NCI-H1105 (cell line): ENCODE measurements around the gene ACOT9.
"Not testable (repeated sequence)": the region's sequence is repeated elsewhere in the genome, so short reads cannot be mapped to it uniquely, and the experiment has no call there.

Source experiments
- DNase-seq: peaks from one replicate; lab custom pipeline; 2025; lab: John Stamatoyannopoulos, UW

ACOT9 gene, protein sequence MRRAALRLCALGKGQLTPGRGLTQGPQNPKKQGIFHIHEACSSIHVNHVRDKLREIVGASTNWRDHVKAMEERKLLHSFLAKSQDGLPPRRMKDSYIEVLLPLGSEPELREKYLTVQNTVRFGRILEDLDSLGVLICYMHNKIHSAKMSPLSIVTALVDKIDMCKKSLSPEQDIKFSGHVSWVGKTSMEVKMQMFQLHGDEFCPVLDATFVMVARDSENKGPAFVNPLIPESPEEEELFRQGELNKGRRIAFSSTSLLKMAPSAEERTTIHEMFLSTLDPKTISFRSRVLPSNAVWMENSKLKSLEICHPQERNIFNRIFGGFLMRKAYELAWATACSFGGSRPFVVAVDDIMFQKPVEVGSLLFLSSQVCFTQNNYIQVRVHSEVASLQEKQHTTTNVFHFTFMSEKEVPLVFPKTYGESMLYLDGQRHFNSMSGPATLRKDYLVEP

DNA sequence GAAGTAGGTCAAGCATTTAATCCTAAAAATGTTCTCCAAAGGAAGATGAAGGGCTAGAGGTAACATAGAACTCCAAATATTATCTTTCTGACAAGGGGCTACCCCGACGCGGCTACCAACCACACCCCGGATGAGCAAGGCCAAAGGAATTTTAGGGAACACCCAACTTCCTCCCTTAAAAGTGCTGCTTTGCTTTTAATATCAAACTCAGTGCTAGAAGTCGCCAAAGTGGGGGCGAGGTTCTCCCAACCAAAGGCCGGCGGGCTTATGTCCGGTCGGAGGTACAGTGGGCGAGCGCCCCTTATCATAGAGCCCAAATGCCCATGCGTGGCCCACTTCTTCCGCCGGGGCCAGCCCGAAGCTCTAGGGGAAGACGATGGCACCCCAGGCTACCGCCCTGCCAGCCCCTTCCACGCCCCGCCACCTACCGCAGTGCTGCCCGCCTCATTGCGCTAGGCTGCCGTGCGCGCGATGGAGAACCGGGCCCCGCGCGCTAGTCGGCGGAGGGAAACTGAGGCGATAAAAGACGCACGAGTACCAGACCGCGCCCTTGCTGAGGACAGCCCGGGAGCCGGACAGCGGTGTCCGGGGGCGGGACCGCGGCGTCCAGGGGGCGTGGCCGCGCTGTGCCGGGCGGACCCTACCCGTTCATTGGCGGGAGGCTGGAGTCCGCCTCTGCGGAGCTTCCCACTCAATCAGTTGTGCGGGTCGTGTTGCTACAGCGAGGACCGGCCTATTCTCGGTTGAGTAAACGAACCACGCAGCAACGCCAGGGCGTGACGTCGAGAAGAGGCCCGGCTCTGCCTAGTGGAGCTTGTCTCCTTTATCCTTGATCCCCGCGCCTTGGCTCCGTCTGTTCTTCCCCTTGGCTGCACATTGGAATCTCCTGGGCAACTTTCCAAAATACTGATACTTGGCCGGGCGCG is at the start of gene ACOT9:
TSS of gene ACOT9 (minus strand) at position 580 of the 926 bp plus-strand sequence. CDS start at position 448, 132 bp downstream.
- peak; percentile 0 for DNase-seq

DNA sequence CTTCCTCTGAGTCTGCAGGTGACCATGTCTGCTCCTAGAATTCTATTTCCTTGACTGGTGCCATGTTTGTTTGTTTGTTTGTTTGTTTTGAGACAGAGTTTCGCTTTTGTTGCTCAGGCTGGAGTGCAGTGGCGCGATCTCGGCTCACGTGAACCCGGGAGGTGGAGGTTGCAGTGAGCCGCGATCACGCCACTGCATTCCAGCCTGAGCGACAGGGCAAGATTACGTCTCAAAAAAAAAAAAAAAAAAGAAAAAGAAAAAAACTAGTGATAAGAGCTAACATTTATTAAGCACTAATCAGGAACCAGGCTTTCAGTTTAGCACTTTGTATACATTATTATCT is 47.0 kb upstream of the ACOT9 start:
- DNase-seq = no peak

DNA sequence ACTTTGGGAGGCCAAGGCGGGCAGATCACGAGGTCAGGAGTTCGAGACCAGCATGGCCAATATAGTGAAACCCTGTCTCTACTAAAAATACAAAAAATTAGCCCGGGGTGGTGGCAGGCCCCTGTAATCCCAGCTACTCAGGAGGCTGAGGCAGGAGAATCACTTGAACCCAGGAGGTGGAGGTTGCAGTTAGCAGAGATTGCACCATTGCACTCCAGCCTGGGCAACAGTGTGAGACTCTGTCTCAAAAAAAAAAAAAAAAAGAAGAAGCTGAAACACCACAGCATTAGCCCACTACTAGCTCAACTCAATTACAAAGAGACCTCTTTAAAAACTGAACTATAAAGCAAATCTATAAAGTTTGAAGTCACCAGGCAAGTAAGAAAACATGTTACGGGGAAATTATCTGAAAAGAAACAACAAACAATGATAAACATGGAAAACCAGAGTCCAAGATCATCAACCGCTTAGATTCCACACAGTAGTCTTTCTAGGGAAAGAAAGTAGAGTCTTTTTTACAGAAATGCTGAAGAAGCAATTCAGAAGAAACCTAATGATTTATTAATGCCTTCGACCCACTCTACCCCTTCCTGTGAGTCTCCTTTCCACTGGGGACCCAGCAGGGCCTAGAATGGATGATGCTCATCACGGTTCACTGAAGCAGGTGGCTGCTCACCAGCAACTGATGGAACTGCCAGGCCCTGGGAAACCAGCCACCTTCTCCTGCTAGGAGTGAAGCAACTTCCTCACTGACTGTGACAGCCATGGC is 46.5 kb upstream of the ACOT9 start:
- DNase-seq = no peak

DNA sequence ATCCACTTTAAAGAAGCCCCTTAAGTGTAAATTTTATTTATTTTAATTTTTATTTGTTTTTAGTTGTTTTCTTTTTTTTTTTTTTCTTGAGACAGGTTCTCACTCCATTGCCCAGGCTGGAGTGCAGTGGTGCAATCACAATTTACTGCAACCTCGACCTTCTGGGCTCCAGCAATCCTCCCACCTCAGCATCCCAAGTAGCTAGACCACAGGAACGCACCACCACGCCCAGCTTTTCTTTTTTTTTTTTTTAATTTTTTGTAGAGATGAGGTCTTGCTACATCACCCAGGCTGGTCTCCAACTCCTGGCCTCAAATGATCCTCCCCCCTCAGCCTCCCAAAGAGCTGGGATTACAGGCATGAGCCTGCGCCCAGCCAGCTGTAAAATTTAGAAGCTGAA is 45.9 kb upstream of the ACOT9 start:
- DNase-seq = no peak

DNA sequence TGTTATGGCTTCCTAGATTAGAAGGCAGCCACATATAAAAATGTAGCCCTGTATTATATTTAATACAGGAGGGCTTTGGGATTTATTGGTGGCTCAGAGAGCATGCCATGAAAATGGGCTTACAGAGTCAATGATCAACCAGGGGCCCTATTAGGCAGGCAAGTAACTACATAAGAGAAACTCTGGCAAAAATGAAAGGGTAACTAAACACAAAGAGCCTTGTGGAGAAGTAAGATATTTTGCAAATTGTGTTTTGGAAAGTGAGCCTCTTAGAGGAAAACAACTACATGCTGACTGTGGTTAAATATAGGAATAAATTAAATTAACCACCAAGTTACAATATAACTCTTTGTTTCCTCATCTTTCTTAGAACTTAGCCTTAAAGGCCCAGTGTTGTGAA is 45.4 kb upstream of the ACOT9 start:
- DNase-seq = no peak

DNA sequence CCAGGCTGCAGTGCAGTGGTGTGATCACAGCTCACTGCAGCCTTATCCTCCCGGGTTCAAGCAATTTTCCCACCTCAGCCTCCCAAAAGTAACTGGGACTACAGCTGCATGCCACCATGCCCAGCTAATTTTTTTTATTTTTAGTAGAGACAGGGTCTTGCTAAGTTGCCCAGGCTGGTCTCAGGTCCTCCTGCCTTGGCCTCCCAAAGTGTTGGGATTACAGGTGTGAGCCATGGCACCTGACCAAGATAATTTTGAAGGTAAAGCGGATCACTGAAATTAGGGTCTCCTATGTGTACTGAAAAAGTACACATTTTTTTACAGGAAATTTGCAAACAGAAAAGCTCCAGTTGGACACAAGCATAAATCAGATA is 44.7 kb upstream of the ACOT9 start:
- DNase-seq = no peak

DNA sequence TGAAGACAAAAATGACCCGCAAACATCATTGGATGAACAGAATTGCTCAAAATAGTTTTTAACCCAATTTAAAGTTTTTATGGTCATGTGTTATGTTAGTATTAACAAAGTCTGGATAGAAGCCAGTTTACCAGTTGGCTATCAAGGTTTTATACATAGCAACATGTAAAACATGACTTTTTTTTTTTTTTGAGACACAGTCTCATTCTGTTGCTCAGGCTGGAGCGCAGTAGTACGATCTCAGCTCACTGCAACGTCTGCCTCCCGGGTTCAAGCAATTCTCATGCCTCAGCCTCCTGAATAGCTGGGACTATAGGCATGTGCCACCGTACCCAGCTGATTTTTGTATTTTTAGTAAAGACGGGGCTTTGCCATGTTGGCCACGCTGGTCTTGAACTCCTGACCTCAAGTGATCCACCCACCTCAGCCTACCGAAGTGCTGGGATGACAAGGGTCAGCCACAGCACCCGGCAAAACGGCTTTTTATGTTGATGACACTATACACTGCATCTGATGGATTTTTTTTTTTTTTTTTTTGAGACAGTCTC is 43.3 kb upstream of the ACOT9 start:
- no peak for DNase-seq

DNA sequence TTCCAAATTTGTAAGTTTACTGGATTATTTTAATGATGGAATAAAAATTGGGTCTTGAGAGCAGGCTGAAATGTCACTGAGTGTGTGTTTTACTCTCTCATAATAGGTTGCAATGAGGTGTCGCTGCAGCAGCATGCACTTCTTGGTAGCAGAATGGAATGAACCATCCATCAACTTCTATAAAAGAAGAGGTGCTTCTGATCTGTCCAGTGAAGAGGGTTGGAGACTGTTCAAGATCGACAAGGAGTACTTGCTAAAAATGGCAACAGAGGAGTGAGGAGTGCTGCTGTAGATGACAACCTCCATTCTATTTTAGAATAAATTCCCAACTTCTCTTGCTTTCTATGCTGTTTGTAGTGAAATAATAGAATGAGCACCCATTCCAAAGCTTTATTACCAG is 42.5 kb upstream of the ACOT9 start:
- DNase-seq = no peak

DNA sequence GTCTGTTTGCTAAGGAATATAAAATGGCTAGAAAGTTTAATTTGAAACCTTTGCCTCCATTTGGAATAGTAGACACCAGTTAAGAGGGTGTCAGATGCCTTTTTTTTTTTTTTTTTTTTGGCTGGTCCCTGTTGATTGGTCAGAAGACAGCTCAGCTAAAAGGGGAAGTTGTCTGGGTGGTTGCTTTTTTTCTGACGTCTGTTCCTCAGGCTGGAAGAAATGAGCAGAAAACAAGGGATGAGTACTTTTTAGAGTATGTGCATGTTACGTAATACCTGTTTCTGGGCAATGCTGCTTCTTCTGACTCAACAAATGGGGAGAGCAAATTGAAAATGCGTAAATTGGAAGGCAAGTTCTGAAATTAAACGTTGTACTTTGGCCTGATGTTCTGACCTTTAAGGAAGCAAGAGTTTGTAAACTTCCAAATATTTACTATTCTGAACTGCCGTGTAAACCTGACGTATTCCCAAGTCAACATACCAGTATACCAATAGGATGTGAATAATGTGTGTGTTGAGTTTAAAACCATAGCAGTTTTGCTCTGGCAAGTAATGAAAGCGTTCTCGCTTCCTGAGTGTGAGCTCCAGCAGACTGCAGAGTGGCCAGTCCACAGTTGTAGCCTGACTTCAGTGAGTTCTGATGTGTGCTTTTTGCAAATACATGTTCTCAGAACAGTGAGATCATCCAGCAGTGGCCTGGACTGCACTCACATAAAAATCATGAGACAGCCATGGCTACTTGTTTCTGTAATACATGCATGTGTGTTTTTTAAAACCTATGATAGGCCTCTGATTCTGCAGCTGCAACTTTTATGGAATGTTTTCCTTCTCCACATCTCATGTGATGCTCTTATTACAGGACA is 41.6 kb upstream of the ACOT9 start:
- DNase-seq = no peak

DNA sequence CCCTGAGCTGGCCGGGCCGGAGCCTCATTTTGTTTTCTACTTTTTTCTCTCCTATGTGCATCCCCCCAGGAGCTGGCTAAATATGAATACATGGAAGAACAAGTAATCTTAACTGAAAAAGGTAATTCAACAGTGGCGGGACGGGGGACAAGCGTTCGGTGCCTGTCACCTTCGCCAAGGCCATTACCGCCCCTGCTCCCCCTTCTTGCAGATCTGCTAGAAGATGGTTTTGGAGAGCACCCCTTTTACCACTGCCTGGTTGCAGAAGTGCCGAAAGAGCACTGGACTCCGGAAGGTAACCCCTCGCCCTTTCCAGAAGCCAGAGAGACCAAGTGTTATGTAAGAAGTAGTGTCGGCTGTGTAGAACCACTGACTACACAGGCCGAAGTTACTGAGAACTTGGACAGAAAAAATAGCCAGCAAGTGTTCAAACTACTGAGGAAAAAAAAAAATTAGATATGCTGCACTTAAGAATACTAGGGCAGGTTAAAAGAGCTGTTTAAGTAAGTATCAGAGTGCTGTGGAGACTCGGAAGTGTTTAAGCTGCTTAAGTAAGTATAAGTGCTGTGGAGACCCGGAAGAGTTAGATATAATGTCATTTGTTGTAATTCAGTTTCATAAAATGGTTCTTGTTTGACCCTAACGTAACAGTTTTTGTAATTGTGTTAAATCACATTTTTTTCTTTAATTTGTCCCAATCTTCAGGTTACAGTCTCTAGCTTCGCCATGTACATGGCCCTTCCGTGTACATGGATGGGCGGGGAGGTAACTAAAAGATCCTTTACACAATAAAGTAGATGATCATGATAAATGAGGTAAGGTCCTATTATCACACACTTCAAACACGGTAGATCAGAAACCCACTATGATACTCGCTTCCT is 40.8 kb upstream of the ACOT9 start:
- no peak for DNase-seq

DNA sequence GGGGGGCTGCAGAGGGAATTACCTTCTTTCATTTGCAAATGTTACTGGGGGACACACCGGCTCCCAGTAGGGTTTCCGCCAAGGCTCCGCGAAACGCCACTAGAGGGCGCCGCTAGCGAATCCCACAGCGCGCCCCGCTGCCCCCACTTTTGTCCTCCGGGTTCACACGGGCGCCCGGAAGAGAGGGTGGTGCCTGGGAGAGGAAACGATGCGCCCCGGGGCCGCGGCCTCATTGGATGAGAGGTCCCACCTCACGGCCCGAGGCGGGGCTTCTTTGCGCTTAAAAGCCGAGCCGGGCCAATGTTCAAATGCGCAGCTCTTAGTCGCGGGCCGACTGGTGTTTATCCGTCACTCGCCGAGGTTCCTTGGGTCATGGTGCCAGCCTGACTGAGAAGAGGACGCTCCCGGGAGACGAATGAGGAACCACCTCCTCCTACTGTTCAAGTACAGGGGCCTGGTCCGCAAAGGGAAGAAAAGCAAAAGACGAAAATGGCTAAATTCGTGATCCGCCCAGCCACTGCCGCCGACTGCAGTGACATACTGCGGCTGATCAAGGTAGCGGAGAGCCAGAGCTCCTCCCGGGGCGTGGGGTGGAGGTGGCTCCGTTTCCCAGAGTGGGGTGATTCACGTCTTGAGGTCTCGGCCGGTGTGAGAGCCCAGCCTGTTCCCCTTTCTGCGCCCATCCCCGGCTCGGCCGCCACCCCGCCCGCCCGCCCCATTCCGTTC is 40.0 kb upstream of the ACOT9 start, which contains the start of gene SAT1:
TSS of gene SAT1 (plus strand) at position 311 of the 726 bp plus-strand sequence. CDS start at position 490, 179 bp downstream.
- peak; percentile 91 for DNase-seq

DNA sequence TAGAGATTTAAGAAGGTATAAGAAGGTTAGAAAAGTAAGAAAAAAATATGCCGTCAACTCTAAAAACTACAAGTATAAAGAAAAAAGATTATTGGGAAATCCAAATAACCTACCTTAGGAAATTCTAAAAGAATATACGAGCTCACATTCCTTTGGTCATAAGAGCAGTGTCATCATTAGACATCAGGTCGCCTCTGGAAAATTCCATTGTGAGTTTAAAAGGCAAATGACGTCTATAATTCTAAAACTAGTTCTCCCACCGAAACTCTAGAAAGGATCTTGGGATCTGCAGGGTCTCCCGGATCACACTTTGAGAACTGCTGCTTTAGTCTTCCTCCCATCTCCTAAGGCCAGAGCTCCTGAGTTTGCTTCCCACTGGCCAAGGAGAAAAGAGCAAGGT is 39.4 kb upstream of the ACOT9 start:
- DNase-seq = no peak

DNA sequence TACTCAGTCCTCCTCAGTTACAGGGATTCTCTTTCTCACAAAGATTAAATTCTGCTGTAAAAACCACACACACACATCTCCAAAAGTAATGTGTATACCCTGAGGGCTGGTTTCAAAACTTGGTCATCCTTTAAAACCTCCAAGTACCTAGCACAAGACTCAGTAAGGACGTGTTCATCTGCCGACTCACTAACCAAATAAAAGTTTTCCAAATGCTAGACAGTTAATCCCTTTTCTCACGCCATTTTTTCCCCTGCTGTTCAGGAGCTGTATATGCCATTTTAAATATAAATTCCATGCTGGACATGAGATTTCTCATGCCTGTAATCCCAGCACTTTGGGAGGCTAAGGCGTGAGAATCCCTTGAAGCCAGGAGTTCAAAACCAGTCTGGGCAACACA is 35.9 kb upstream of the ACOT9 start:
- DNase-seq = no peak

DNA sequence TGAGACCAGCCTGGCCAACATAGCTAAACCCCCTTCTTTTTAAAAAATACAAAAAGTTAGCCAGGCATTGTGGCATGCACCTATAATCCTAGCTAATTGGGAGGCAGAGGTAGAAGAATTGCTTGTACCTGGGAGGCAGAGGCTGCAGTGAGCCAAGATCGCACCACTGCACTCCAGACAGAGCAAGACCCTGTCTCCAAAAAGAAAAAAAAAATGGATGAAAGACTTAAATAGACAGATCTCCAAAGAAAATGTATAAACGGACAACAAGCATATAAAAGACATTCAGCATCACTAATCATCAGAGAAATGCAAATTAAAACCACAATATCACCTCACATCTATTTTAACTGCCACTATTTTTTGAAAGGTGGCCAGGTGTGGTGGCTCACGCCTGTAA is 33.3 kb upstream of the ACOT9 start:
- DNase-seq = no peak

DNA sequence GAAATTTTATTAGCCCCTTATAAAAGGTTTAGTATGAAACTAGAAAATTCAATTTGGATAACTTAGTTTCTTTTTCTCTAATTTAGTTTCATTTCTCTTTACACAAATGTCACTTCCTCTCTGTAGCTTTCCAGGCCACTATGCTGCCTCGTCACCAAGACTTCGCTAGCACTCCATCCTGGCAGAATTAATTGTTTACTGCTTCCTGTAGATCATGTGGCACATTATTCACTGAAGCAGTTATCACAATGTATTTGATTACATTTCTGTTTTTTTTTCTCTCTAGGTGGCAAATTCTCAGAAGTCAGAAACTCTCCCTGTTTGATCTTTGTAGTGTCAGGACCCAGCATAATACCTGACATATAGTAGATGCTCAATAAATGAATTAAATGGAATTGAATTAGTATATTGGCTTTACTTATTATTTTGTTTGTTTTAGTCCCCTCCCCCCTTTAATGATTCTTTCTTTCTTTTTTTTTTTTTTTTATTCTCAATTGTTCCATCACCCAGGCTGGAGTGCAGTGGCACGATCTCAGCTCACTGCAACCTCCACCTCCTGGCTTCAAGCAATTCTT is 30.6 kb upstream of the ACOT9 start:
- no peak for DNase-seq

DNA sequence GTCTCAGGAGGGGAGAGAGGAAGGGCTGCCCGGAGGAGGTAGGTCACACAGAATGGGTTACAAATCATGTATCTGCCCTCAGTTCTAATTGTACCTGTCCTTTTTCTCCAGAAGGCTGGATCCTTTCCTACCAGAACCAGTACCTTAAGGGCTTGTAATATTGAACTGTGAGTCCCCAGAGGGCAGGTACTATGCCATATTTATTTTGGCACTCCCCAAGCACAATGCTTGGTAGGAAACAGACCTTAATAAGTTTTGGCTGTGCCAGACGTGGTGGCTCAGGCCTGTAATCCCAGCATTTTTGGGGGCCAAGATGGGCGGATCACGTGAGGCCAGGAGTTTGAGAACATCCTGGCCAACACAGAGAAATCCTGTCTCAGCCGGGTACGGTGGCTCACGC is 28.0 kb upstream of the ACOT9 start:
- not testable (repeated sequence) for DNase-seq

DNA sequence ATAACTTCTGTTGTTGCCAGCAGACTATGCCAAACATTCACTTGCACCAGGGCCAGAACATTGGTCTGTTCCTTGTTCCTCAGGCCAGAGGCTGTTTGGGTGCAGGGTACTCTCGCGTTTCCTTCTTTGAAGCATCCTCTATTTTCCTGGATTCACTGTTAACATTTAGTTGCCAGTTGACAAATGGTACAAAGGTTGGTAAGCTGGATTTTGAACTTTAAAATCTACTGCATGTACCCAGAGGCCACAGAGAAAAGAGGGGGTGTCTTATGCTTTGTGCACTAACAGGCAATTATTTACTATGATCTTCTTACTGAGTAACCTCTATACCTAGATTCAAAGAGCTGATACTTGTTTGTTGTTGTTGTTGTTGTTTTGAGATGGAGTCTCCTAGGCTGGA is 27.1 kb upstream of the ACOT9 start:
- no peak for DNase-seq

DNA sequence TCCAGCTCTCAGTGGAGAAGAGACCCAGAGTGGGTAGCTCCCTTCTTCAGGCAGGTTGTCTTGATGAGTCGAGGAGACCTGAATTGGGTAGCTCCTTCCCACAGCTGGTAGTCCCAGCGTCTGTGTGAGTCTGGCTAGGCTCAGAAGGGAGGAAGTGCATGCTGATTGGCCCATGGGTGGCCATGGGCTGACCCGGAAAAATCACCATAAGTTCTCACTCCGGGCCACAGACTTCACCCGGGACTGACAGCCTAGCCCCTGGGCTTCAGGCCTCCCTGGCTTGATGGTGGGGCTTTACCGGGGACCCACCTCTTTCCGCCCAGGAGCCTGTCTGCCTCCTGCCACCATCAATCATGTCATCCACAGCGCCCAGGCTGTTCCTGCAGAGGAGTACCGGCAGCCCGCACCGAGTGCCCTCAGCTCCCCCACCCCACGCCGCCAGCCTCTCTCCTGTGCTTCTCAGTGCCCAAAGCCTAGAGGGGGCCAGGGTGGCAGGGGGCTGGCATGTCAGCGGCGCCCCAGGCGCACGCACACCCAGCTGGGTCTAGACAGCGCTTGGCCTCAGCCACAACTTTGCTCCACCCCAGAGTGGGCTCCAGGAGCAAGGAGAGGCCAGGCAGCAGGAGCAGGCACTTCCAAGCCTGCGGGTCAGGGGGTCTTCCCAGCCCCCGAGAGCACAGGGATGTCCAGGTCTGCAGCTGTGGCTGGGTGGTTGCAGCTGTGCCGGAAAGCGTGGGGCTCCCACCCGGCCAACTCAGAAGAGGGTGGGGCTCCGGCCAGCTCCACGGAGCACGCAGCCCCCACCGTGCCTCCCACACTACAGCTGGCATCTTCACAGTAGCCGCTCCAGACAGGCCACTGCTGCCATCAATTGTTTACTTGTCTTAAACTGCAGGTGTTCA is 23.8 kb upstream of the ACOT9 start:
- no peak for DNase-seq
